Measurements from ENCODE around the gene PPIF. TPM values are rescaled to one million over a fixed set of nuclear protein-coding genes. Genes with fewer than 3 reads are reported as not detected.
"Not testable (repeated sequence)": the region's sequence is repeated elsewhere in the genome, so short reads cannot be mapped to it uniquely, and the experiment has no call there.

PPIF gene
- total and polyA plus RNA-seq, 7 experiments from 2014 or later, result 8.7 to 192 (median 24.0) TPM

DNA sequence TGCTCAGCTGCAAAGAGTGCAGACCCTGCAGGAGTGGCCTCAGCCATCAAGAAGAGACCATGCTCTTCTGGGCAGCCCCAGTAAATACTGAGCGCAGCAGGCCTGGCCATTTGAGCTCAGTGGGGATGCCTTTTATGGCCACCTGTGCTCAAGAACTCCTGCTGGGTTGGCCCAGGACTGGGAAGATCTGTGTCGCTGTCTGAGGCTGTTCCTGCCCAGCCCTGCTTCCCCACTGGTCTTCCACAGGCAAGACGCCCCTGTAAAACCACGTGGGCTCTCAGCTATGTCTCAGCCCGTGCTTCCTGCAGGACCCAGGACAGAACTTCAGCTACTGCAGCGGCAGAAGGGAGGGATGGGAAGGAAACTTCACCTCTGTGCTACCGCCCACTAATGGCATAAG, 10.5 kb upstream of the PPIF start:
- no peaks in the 10 kb centered on the region for H3K9me3 ChIP-seq (ENCODE audit: control insufficient read depth in 2 of 3, low read length in 3 of 3)
- H3K27me3 Mint-ChIP-seq, result no peaks in the 10 kb centered on the region
- H3K9me3 Mint-ChIP-seq, result peaks cover 0 to 11% (median 0%) of the 10 kb centered on the region in 11 donors
- no peak for ATAC-seq
- no peak for DNase-seq
- POLR2A ChIA-PET, result interaction anchor here (1.7 kb wide), 1 partner anchor 9 kb away, joined by 7 read pairs; no protein-coding TSS in a partner anchor
- intact Hi-C loops (cut with micrococcal nuclease), result no loop called here
- no peak overlapping the region for H3K27ac ChIP-seq (ENCODE audit: low read depth, low read length)
- H3K4me3 Mint-ChIP-seq, result no peak overlapping the region
- H3K4me1 Mint-ChIP-seq, result peaks cover 0 to 29% (median 11%) of the 10 kb centered on the region in 7 donors
- peaks cover 3 to 4% of the 10 kb centered on the region in 2 donors for H3K4me1 ChIP-seq (ENCODE audit: control insufficient read depth in 2 of 2, insufficient read depth in 2 of 2, low read length in 2 of 2)
- H3K36me3 ChIP-seq (ENCODE audit: control insufficient read depth in 2 of 3, insufficient read depth in 3 of 3, low read length in 3 of 3), result no peaks in the 10 kb centered on the region
- H3K4me3 ChIP-seq (ENCODE audit: low read length), result no peak overlapping the region
- peaks cover 0 to 20% (median 0%) of the 10 kb centered on the region in 5 donors for H3K36me3 Mint-ChIP-seq
- no peaks in the 10 kb centered on the region for H3K27me3 ChIP-seq (ENCODE audit: control insufficient read depth in 2 of 2, insufficient read depth in 2 of 2, low read length in 2 of 2)
- CTCF ChIA-PET, result interaction anchor here (1.1 to 1.4 kb wide), 2 partner anchors 14 to 20 kb away, joined by 3 to 7 read pairs; no protein-coding TSS in a partner anchor
- no peak overlapping the region for H3K27ac Mint-ChIP-seq

DNA sequence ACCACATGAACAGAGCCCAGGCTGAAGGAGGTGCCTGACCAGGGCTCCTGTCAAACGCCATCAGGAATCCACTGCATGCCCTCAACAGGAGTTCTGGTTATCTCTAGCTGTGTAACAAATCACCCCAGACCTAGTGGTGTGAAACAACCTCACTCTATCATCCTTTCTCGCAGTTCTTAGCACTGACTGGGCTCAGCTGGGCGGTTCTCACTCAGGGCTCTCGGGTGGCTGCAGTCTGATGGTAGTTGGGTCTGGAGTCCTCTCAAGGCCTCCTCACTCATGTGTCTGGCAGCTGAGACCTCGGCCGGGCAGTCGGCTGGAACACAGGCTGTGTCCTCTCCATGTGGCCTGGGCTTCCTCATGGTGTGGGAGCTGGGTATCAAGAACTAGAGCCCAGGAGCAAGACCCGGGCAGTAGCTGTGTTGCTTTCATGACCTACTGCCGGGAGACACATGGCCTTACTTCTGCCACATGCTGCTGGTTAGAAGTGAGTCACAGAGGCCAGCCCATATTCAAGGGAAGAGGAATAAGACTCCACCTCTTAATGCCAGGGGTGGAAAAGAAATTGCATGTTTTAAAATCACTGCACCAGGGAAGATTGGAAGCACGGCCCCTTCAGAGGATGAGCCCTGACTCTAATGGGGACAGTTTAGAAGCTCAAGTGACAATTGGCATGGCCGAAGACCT, 9.3 kb upstream of the PPIF start:
- H3K27ac ChIP-seq (ENCODE audit: low read depth, low read length); H3K4me3 ChIP-seq (ENCODE audit: low read length); H3K9me3 ChIP-seq (ENCODE audit: control insufficient read depth in 2 of 3, low read length in 3 of 3); H3K9me3 Mint-ChIP-seq; CTCF ChIA-PET; H3K4me3 Mint-ChIP-seq; DNase-seq; H3K4me1 ChIP-seq (ENCODE audit: control insufficient read depth in 2 of 2, insufficient read depth in 2 of 2, low read length in 2 of 2); H3K27me3 ChIP-seq (ENCODE audit: control insufficient read depth in 2 of 2, insufficient read depth in 2 of 2, low read length in 2 of 2); H3K36me3 ChIP-seq (ENCODE audit: control insufficient read depth in 2 of 3, insufficient read depth in 3 of 3, low read length in 3 of 3); intact Hi-C loops (cut with micrococcal nuclease); H3K27ac Mint-ChIP-seq; H3K27me3 Mint-ChIP-seq: not testable (repeated sequence)
- peaks cover 0 to 17% (median 0%) of the 10 kb centered on the region in 5 donors for H3K36me3 Mint-ChIP-seq
- ATAC-seq, result peak; percentile 55
- peaks cover 0 to 29% (median 5%) of the 10 kb centered on the region in 7 donors for H3K4me1 Mint-ChIP-seq
- POLR2A ChIA-PET, result interaction anchor here (1.5 kb wide), 1 partner anchor 9 kb away, joined by 6 read pairs; the partner anchor contains the start of gene PPIF

DNA sequence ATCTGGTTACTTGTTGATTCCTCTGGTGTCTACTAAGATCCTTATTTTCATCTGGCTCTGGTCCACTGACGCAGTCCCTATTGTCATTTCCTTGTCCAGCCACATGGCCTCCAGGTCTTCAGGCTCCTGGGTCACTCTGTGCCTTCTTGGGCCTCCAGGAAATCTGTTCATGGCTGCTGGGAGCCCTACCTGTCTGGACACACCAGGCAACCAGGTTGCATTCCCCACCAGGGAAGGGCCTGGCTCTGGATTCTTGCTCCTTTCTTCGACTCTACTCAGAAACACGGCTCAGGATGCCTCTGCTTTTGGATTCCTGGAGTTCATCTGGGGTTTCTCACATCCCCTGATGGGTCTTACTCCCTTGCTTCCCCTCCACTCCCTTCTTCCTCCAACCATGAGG, 8.0 kb upstream of the PPIF start:
- ATAC-seq (no peak), DNase-seq (no peak)
- ChIA-PET POLR2A (no interaction called here), CTCF (no interaction called here)
- H3K9me3 Mint-ChIP-seq, result peaks cover 0 to 4% (median 0%) of the 10 kb centered on the region in 11 donors
- H3K4me3 Mint-ChIP-seq, result no peak overlapping the region
- H3K4me1 Mint-ChIP-seq, result peaks cover 0 to 30% (median 3%) of the 10 kb centered on the region in 7 donors
- Histone ChIP-seq H3K4me3 (ENCODE audit: low read length) (no peak overlapping the region), H3K4me1 (ENCODE audit: control insufficient read depth in 2 of 2, insufficient read depth in 2 of 2, low read length in 2 of 2) (peaks cover 0 to 4% of the 10 kb centered on the region in 2 donors), H3K36me3 (ENCODE audit: control insufficient read depth in 2 of 3, insufficient read depth in 3 of 3, low read length in 3 of 3) (no peaks in the 10 kb centered on the region), H3K27me3 (ENCODE audit: control insufficient read depth in 2 of 2, insufficient read depth in 2 of 2, low read length in 2 of 2) (no peaks in the 10 kb centered on the region), H3K9me3 (ENCODE audit: control insufficient read depth in 2 of 3, low read length in 3 of 3) (no peaks in the 10 kb centered on the region), H3K27ac (ENCODE audit: low read depth, low read length) (no peak overlapping the region)
- intact Hi-C loops (cut with micrococcal nuclease), result no loop called here
- H3K27ac Mint-ChIP-seq, result peak overlapping the region in 1 of 9 donors; percentile 80
- H3K36me3 Mint-ChIP-seq, result peaks cover 0 to 13% (median 0%) of the 10 kb centered on the region in 5 donors
- H3K27me3 Mint-ChIP-seq, result no peaks in the 10 kb centered on the region

DNA sequence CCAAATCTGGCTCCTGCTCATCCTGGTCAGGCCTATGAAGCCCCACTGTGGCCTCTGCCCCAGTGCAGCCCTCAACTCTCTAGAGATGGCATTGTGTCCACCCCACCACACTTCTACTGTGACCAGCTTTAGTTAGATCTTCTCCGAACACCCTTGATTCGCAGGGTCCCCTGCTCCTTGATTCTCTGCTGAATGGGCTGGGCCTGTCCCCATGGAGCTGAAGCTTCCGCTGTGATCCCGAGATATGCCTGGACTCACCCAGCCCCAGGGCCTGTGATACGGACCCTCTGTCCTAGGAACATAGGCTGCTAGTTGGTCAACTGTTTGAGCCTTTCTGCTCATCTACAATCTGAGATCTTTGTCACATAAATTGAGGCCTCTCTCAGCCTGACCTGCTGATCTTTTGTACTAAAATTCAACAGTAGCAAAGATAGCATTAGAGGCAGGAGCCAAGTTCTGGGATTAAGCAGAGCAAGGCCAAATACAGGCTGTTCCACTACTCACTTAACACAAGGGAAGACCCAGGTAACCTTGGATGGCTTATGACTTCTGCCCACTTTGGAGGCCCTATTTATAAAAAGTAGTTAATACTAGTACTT, 6.5 kb upstream of the PPIF start:
- DNase-seq (peak in 1 of 9 donors; percentile 21), ATAC-seq (no peak)
- CTCF ChIA-PET, result interaction anchor here (1.0 kb wide), 1 partner anchor 47 kb away, joined by 4 read pairs; no protein-coding TSS in a partner anchor
- H3K27me3 ChIP-seq (ENCODE audit: control insufficient read depth in 2 of 2, insufficient read depth in 2 of 2, low read length in 2 of 2), result no peaks in the 10 kb centered on the region
- H3K4me3 Mint-ChIP-seq, result no peak overlapping the region
- peaks cover 0 to 29% (median 3%) of the 10 kb centered on the region in 7 donors for H3K4me1 Mint-ChIP-seq
- H3K36me3 Mint-ChIP-seq, result peaks cover 0 to 10% (median 0%) of the 10 kb centered on the region in 5 donors
- no peak overlapping the region for H3K4me3 ChIP-seq (ENCODE audit: low read length)
- H3K27ac ChIP-seq (ENCODE audit: low read depth, low read length), result no peak overlapping the region
- intact Hi-C loops (cut with micrococcal nuclease), result loop anchor here in 1 of 2 donors (10.0 kb wide), 1 partner anchor 864 kb away; the partner anchor contains the start of gene ANXA11
- H3K27me3 Mint-ChIP-seq, result no peaks in the 10 kb centered on the region
- H3K27ac Mint-ChIP-seq, result peak overlapping the region in 1 of 9 donors; percentile 15
- H3K9me3 ChIP-seq (ENCODE audit: control insufficient read depth in 2 of 3, low read length in 3 of 3), result no peaks in the 10 kb centered on the region
- H3K36me3 ChIP-seq (ENCODE audit: control insufficient read depth in 2 of 3, insufficient read depth in 3 of 3, low read length in 3 of 3), result no peaks in the 10 kb centered on the region
- H3K4me1 ChIP-seq (ENCODE audit: control insufficient read depth in 2 of 2, insufficient read depth in 2 of 2, low read length in 2 of 2), result peaks cover 0 to 4% of the 10 kb centered on the region in 2 donors
- H3K9me3 Mint-ChIP-seq, result peaks cover 0 to 3% (median 0%) of the 10 kb centered on the region in 11 donors
- POLR2A ChIA-PET, result interaction anchor here (0.9 to 1.2 kb wide), 2 partner anchors 10 to 18 kb away, joined by 3 to 4 read pairs; no protein-coding TSS in a partner anchor

DNA sequence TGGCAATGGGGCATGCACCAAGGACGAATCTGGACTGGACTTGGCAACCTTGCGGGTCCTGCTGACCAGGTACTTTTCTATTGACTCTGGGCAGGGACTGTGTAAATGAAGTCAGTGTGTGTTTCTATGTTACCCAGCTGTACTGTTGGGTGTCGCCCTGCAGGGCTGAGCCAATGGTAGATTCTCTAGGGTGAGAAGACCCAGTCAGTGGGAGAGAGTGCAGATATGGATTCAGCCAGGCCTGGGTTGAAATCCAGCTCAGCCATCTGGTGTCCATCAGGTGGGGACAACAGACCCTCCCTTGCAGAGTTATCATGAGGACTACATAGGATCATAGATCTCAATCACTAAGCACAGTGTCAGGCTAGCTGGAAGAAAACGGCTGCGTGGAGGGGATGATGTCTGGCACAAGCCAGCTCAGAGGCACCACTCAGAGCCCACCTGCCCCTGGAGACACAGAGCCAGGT, 4.9 kb upstream of the PPIF start:
- intact Hi-C loops (cut with micrococcal nuclease), result loop anchor here in 1 of 2 donors (10.0 kb wide), 1 partner anchor 862 kb away; the partner anchor contains the start of gene ANXA11
- H3K27me3 Mint-ChIP-seq, result no peaks in the 10 kb centered on the region
- H3K27me3 ChIP-seq (ENCODE audit: control insufficient read depth in 2 of 2, insufficient read depth in 2 of 2, low read length in 2 of 2), result no peaks in the 10 kb centered on the region
- POLR2A ChIA-PET, result no interaction called here
- ATAC-seq (no peak), DNase-seq (peak in 1 of 9 donors; percentile 11)
- peaks cover 0 to 29% (median 3%) of the 10 kb centered on the region in 7 donors for H3K4me1 Mint-ChIP-seq
- H3K27ac ChIP-seq (ENCODE audit: low read depth, low read length), result no peak overlapping the region
- H3K4me1 ChIP-seq (ENCODE audit: control insufficient read depth in 2 of 2, insufficient read depth in 2 of 2, low read length in 2 of 2), result peaks cover 4 to 6% of the 10 kb centered on the region in 2 donors
- no peak overlapping the region for H3K4me3 ChIP-seq (ENCODE audit: low read length)
- H3K9me3 ChIP-seq (ENCODE audit: control insufficient read depth in 2 of 3, low read length in 3 of 3), result no peaks in the 10 kb centered on the region
- no peaks in the 10 kb centered on the region for H3K36me3 ChIP-seq (ENCODE audit: control insufficient read depth in 2 of 3, insufficient read depth in 3 of 3, low read length in 3 of 3)
- peak overlapping the region in 2 of 9 donors; percentile 2 to 48 for H3K27ac Mint-ChIP-seq
- CTCF ChIA-PET, result interaction anchor here (1.4 kb wide), 1 partner anchor 19 kb away, joined by 3 read pairs; no protein-coding TSS in a partner anchor
- peaks cover 0 to 4% (median 0%) of the 10 kb centered on the region in 5 donors for H3K36me3 Mint-ChIP-seq
- H3K9me3 Mint-ChIP-seq, result peaks cover 0 to 3% (median 0%) of the 10 kb centered on the region in 11 donors
- H3K4me3 Mint-ChIP-seq, result no peak overlapping the region

DNA sequence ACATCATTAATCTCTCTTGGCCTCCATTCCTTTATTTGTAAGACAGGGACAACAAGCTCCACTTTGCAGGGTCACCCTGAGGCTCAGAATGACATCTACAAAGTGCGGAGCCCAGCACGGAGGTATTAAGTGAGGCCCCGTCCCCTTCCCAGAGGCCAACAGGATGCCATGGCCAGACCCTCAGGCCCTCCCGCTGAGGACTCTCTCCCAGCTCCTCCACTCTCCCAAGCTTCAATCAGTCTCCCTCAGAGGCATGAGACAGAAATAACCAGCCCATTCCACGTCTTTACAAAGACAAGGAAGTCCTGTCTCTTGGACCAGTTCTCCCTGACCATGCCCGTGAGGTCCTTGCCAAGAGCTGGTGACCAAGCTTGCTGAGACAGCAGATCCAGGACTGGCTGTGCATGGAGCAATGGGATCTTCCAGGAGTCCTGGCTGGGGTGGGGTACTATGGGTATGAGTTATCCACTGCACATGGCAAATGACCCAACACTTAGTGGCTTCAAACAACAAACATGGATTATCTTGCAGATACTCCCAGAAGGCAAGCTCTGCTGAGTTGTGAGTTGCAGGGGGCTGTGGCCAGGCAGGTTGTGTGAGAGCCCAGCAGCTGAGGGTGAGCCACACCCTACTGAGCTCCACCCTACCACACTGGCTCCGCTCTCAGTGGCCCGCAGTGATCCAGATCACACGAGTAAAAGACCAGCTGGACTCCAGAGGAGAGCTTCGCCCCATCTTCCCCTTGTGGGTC, 4.3 kb upstream of the PPIF start:
- DNase-seq, result peak in 1 of 9 donors; percentile 15
- H3K9me3 Mint-ChIP-seq, result peaks cover 0 to 3% (median 0%) of the 10 kb centered on the region in 11 donors
- intact Hi-C loops (cut with micrococcal nuclease), result loop anchor here in 1 of 2 donors (10.0 kb wide), 1 partner anchor 862 kb away; the partner anchor contains the start of gene ANXA11

More for the DNA sequence above, 4.3 kb upstream of the PPIF start:
- Histone ChIP-seq H3K9me3 (ENCODE audit: control insufficient read depth in 2 of 3, low read length in 3 of 3) (no peaks in the 10 kb centered on the region), H3K4me3 (ENCODE audit: low read length) (no peak overlapping the region), H3K27ac (ENCODE audit: low read depth, low read length) (no peak overlapping the region), H3K27me3 (ENCODE audit: control insufficient read depth in 2 of 2, insufficient read depth in 2 of 2, low read length in 2 of 2) (no peaks in the 10 kb centered on the region), H3K4me1 (ENCODE audit: control insufficient read depth in 2 of 2, insufficient read depth in 2 of 2, low read length in 2 of 2) (peaks cover 4 to 8% of the 10 kb centered on the region in 2 donors), H3K36me3 (ENCODE audit: control insufficient read depth in 2 of 3, insufficient read depth in 3 of 3, low read length in 3 of 3) (no peaks in the 10 kb centered on the region)
- H3K27me3 Mint-ChIP-seq, result no peaks in the 10 kb centered on the region
- peak overlapping the region in 2 of 9 donors; percentile 14 to 38 for H3K27ac Mint-ChIP-seq
- H3K36me3 Mint-ChIP-seq, result peaks cover 0 to 4% (median 0%) of the 10 kb centered on the region in 5 donors
- ChIA-PET POLR2A (interaction anchor here (2.2 kb wide), 1 partner anchor 20 kb away, joined by 13 read pairs; no protein-coding TSS in a partner anchor), CTCF (interaction anchor here (1.4 kb wide), 1 partner anchor 20 kb away, joined by 3 read pairs; no protein-coding TSS in a partner anchor)
- H3K4me3 Mint-ChIP-seq, result no peak overlapping the region
- peaks cover 0 to 29% (median 3%) of the 10 kb centered on the region in 7 donors for H3K4me1 Mint-ChIP-seq
- no peak for ATAC-seq
